Measurements from ENCODE around the gene EHBP1L1. TPM values are rescaled to one million over a fixed set of nuclear protein-coding genes. Genes with fewer than 3 reads are reported as not detected.

Gene EHBP1L1
- total RNA-seq, 1 experiment from 2014 or later, result 18.5 TPM

GRCh38 chr11:65540290-65541092, 35.4 kb upstream of the EHBP1L1 start:
- H3K4me1 ChIP-seq, result peaks cover 14% of the 10 kb centered on the region
- no peaks in the 10 kb centered on the region for H3K27me3 ChIP-seq
- H3K4me3 ChIP-seq, result no peak overlapping the region
- H3K36me3 ChIP-seq, result peaks cover 11% of the 10 kb centered on the region
- H3K9me3 ChIP-seq (replicated peaks), result no peaks in the 10 kb centered on the region
- no peak overlapping the region for H3K27ac ChIP-seq
- peak in 1 of 2 experiments; percentile 51 for DNase-seq

GRCh38 chr11:65541093-65541982, 34.5 kb upstream of the EHBP1L1 start:
- no peak overlapping the region for H3K4me3 ChIP-seq
- peaks cover 14% of the 10 kb centered on the region for H3K4me1 ChIP-seq
- H3K27me3 ChIP-seq, result no peaks in the 10 kb centered on the region
- no peak overlapping the region for H3K27ac ChIP-seq
- no peak for DNase-seq
- H3K36me3 ChIP-seq, result peaks cover 11% of the 10 kb centered on the region
- H3K9me3 ChIP-seq (replicated peaks), result no peaks in the 10 kb centered on the region

GRCh38 chr11:65542738-65543390, 33.0 kb upstream of the EHBP1L1 start:
- H3K4me3 ChIP-seq, result no peak overlapping the region
- no peak overlapping the region for H3K27ac ChIP-seq
- H3K4me1 ChIP-seq, result peaks cover 4% of the 10 kb centered on the region; the same call in 1 of the 2 replicates
- peaks cover 11% of the 10 kb centered on the region for H3K36me3 ChIP-seq
- no peaks in the 10 kb centered on the region for H3K9me3 ChIP-seq (replicated peaks)
- no peaks in the 10 kb centered on the region for H3K27me3 ChIP-seq
- no peak for DNase-seq

- Histone ChIP-seq H3K4me3 (no peak overlapping the region), H3K4me1 (no peaks in the 10 kb centered on the region), H3K9me3 (replicated peaks) (no peaks in the 10 kb centered on the region), H3K27me3 (no peaks in the 10 kb centered on the region), H3K36me3 (peaks cover 4% of the 10 kb centered on the region; the same call in 1 of the 2 replicates), H3K27ac (no peak overlapping the region)
- DNase-seq, result no peak
These were observed 30.0 kb upstream of the EHBP1L1 start for GRCh38 chr11:65545853-65546216.

GRCh38 chr11:65546217-65546958, 29.5 kb upstream of the EHBP1L1 start:
- H3K27ac ChIP-seq, result no peak overlapping the region
- no peak overlapping the region for H3K4me3 ChIP-seq
- no peaks in the 10 kb centered on the region for H3K27me3 ChIP-seq
- no peak for DNase-seq
- no peaks in the 10 kb centered on the region for H3K4me1 ChIP-seq
- peaks cover 4% of the 10 kb centered on the region; the same call in 1 of the 2 replicates for H3K36me3 ChIP-seq
- no peaks in the 10 kb centered on the region for H3K9me3 ChIP-seq (replicated peaks)

- H3K4me3 ChIP-seq, result no peak overlapping the region
- no peaks in the 10 kb centered on the region for H3K9me3 ChIP-seq (replicated peaks)
- H3K27ac ChIP-seq, result no peak overlapping the region
- H3K36me3 ChIP-seq, result peaks cover 4% of the 10 kb centered on the region; the same call in 1 of the 2 replicates
- no peaks in the 10 kb centered on the region for H3K27me3 ChIP-seq
- no peak for DNase-seq
- peaks cover 4% of the 10 kb centered on the region; the same call in 1 of the 2 replicates for H3K4me1 ChIP-seq
These were observed 28.3 kb upstream of the EHBP1L1 start for GRCh38 chr11:65547446-65548125.

- no peak overlapping the region for H3K4me3 ChIP-seq
- peaks cover 4% of the 10 kb centered on the region; the same call in 1 of the 2 replicates for H3K36me3 ChIP-seq
- no peak overlapping the region for H3K27ac ChIP-seq
- no peak for DNase-seq
- peaks cover 5% of the 10 kb centered on the region; the same call in 1 of the 2 replicates for H3K4me1 ChIP-seq
- H3K9me3 ChIP-seq (replicated peaks), result no peaks in the 10 kb centered on the region
- H3K27me3 ChIP-seq, result no peaks in the 10 kb centered on the region
These were observed 27.5 kb upstream of the EHBP1L1 start for GRCh38 chr11:65548395-65548794.

GRCh38 chr11:65549096-65549495, 26.8 kb upstream of the EHBP1L1 start:
- Histone ChIP-seq H3K27me3 (no peaks in the 10 kb centered on the region), H3K27ac (no peak overlapping the region), H3K4me1 (peaks cover 5% of the 10 kb centered on the region; the same call in 1 of the 2 replicates), H3K4me3 (no peak overlapping the region), H3K36me3 (peaks cover 4% of the 10 kb centered on the region; the same call in 1 of the 2 replicates), H3K9me3 (replicated peaks) (no peaks in the 10 kb centered on the region)
- no peak for DNase-seq

GRCh38 chr11:65551572-65552387, 24.1 kb upstream of the EHBP1L1 start:
- Histone ChIP-seq H3K27me3 (no peaks in the 10 kb centered on the region), H3K36me3 (peaks cover 4% of the 10 kb centered on the region; the same call in 1 of the 2 replicates), H3K4me3 (no peak overlapping the region), H3K4me1 (peaks cover 24% of the 10 kb centered on the region), H3K27ac (no peak overlapping the region), H3K9me3 (replicated peaks) (no peaks in the 10 kb centered on the region)
- DNase-seq, result peak; percentile 73 to 74

- no peak overlapping the region for H3K27ac ChIP-seq
- no peak overlapping the region for H3K4me3 ChIP-seq
- H3K27me3 ChIP-seq, result no peaks in the 10 kb centered on the region
- peaks cover 28% of the 10 kb centered on the region for H3K4me1 ChIP-seq
- peaks cover 4% of the 10 kb centered on the region; the same call in 1 of the 2 replicates for H3K36me3 ChIP-seq
- no peaks in the 10 kb centered on the region for H3K9me3 ChIP-seq (replicated peaks)
- no peak for DNase-seq
These were observed 23.4 kb upstream of the EHBP1L1 start for GRCh38 chr11:65552388-65552951.

- DNase-seq, result no peak
These were observed 22.4 kb upstream of the EHBP1L1 start for GRCh38 chr11:65553301-65554001.

More at GRCh38 chr11:65553301-65554001, 22.4 kb upstream of the EHBP1L1 start:
- H3K27me3 ChIP-seq, result no peaks in the 10 kb centered on the region
- no peak overlapping the region for H3K4me3 ChIP-seq
- peaks cover 28% of the 10 kb centered on the region for H3K4me1 ChIP-seq
- peaks cover 4% of the 10 kb centered on the region; the same call in 1 of the 2 replicates for H3K36me3 ChIP-seq
- no peaks in the 10 kb centered on the region for H3K9me3 ChIP-seq (replicated peaks)
- no peak overlapping the region for H3K27ac ChIP-seq

Measured in SJCRH30 (cell line).